GM19328 (cell line): ENCODE measurements around the gene ANKS1A.

ENCODE experiments used
- ATAC-seq: cut with Tn5 transposase; IDR thresholded peaks from one replicate; pipeline ENCODE4 v1.9.1; 2021; ENCODE audit warnings: mild to moderate bottlenecking, moderate library complexity; ENCODE audit not compliant: unreplicated experiment

ANKS1A gene

GRCh38 chr6:35064757-35065440, 175.8 kb downstream of the ANKS1A start:
- no peak for ATAC-seq

- ATAC-seq = no peak
These were observed 176.4 kb downstream of the ANKS1A start for GRCh38 chr6:35065441-35065800.

GRCh38 chr6:35065870-35066269, 176.8 kb downstream of the ANKS1A start:
- no peak for ATAC-seq

- ATAC-seq = no peak
These were observed 178.2 kb downstream of the ANKS1A start for GRCh38 chr6:35067234-35067633.

- ATAC-seq = no peak
These were observed 179.2 kb downstream of the ANKS1A start for GRCh38 chr6:35068206-35068605.

GRCh38 chr6:35068644-35069043, 179.6 kb downstream of the ANKS1A start:
- ATAC-seq = no peak

GRCh38 chr6:35069262-35069661, 180.2 kb downstream of the ANKS1A start:
- no peak for ATAC-seq

- ATAC-seq = no peak
These were observed 181.1 kb downstream of the ANKS1A start for GRCh38 chr6:35070111-35070510.

- no peak for ATAC-seq
These were observed 182.4 kb downstream of the ANKS1A start for GRCh38 chr6:35071347-35071994.

GRCh38 chr6:35072051-35072697, 183.1 kb downstream of the ANKS1A start:
- ATAC-seq = no peak

GRCh38 chr6:35072698-35073055, 183.6 kb downstream of the ANKS1A start:
- no peak for ATAC-seq

GRCh38 chr6:35073211-35073610, 184.2 kb downstream of the ANKS1A start:
- no peak for ATAC-seq

GRCh38 chr6:35073766-35074471, 184.9 kb downstream of the ANKS1A start:
- ATAC-seq = no peak

- no peak for ATAC-seq
These were observed 188.1 kb downstream of the ANKS1A start for GRCh38 chr6:35076997-35077712.

GRCh38 chr6:35077713-35078105, 188.7 kb downstream of the ANKS1A start:
- no peak for ATAC-seq

- no peak for ATAC-seq
These were observed 189.3 kb downstream of the ANKS1A start for GRCh38 chr6:35078226-35078850.

- no peak for ATAC-seq
These were observed 189.8 kb downstream of the ANKS1A start for GRCh38 chr6:35078896-35079295.

- ATAC-seq = no peak
These were observed 190.4 kb downstream of the ANKS1A start for GRCh38 chr6:35079311-35080000.

- no peak for ATAC-seq
These were observed 191.1 kb downstream of the ANKS1A start for GRCh38 chr6:35080016-35080680.
